Neutrophil (primary cell): ENCODE data around the gene TPCN1.

Experiments
- H3K27ac ChIP-seq: fragments of 200-600 bp; sonication (generic); 2 replicates; pipeline ENCODE4 v1.5.1; 2016; ENCODE audit warnings: mild to moderate bottlenecking, moderate library complexity
- H3K27me3 ChIP-seq: fragments of 200-600 bp; sonication (generic); 2 replicates; pipeline ENCODE4 v1.6.0; 2016; ENCODE audit warnings: mild to moderate bottlenecking
- H3K36me3 ChIP-seq: fragments of 200-600 bp; sonication (generic); 2 replicates; pipeline ENCODE4 v1.5.1; 2017
- H3K4me1 ChIP-seq, 2 experiments: fragments of 200-600 bp in 1 of 2; sonication (generic) in 1 of 2; 1 replicate in 1 of 2; 2 replicates in 1 of 2; pipeline versions ENCODE4 v1.5.1 to v1.6.1; 2013 to 2016; ENCODE audit warnings: low read depth in 1 of 2, low read length in 1 of 2, mild to moderate bottlenecking in 1 of 2, moderate library complexity in 1 of 2; ENCODE audit not compliant: control insufficient read depth in 1 of 2, insufficient read depth in 1 of 2
- H3K4me3 ChIP-seq, 2 experiments: fragments of 200-600 bp in 1 of 2; sonication (generic) in 1 of 2; 1 replicate in 1 of 2; 2 replicates in 1 of 2; pipeline ENCODE4 v1.5.1; 2013 to 2016; ENCODE audit warnings: low read depth in 1 of 2, low read length in 1 of 2, mild to moderate bottlenecking in 1 of 2, moderate library complexity in 1 of 2
- H3K9me3 ChIP-seq: fragments of 200-600 bp; sonication (generic); 2 replicates; pipeline ENCODE4 v1.5.1; 2016
- CTCF ChIP-seq: fragments of 200-600 bp; sonication (generic); IDR thresholded peaks from 2 replicates; pipeline ENCODE4 v1.5.1; 2016; ENCODE audit warnings: antibody characterized with exemption

The TPCN1 gene

GRCh38 chr12:113242560-113242959 lies 21.3 kb downstream of the TPCN1 start:
- Histone ChIP-seq H3K4me1 (peaks cover 0 to 15% of the 10 kb centered on the region in 2 experiments), H3K27ac (no peak overlapping the region), H3K27me3 (no peaks in the 10 kb centered on the region), H3K4me3 (no peak overlapping the region), H3K9me3 (no peaks in the 10 kb centered on the region), H3K36me3 (no peaks in the 10 kb centered on the region)
- no peak for TF ChIP-seq CTCF

- Histone ChIP-seq H3K4me1 (peaks cover 0 to 15% of the 10 kb centered on the region in 2 experiments), H3K27ac (no peak overlapping the region), H3K9me3 (no peaks in the 10 kb centered on the region), H3K27me3 (no peaks in the 10 kb centered on the region), H3K36me3 (no peaks in the 10 kb centered on the region), H3K4me3 (no peak overlapping the region)
- no peak for TF ChIP-seq CTCF
Measured at GRCh38 chr12:113244047-113244460, 22.8 kb downstream of the TPCN1 start.

GRCh38 chr12:113244478-113244958 lies 23.3 kb downstream of the TPCN1 start:
- no peak overlapping the region for H3K27ac ChIP-seq
- H3K4me3 ChIP-seq, result no peak overlapping the region
- peaks cover 0 to 15% of the 10 kb centered on the region in 2 experiments for H3K4me1 ChIP-seq
- H3K9me3 ChIP-seq, result no peaks in the 10 kb centered on the region
- H3K36me3 ChIP-seq, result no peaks in the 10 kb centered on the region
- H3K27me3 ChIP-seq, result no peaks in the 10 kb centered on the region
- no peak for TF ChIP-seq CTCF

GRCh38 chr12:113245695-113246477 lies 24.6 kb downstream of the TPCN1 start:
- Histone ChIP-seq H3K36me3 (no peaks in the 10 kb centered on the region), H3K4me1 (peaks cover 0 to 15% of the 10 kb centered on the region in 2 experiments), H3K27me3 (no peaks in the 10 kb centered on the region), H3K4me3 (no peak overlapping the region), H3K27ac (no peak overlapping the region), H3K9me3 (no peaks in the 10 kb centered on the region)
- TF ChIP-seq CTCF, result no peak

- Histone ChIP-seq H3K27me3 (no peaks in the 10 kb centered on the region), H3K4me1 (peaks cover 0 to 8% of the 10 kb centered on the region in 2 experiments), H3K27ac (no peak overlapping the region), H3K4me3 (no peak overlapping the region), H3K36me3 (no peaks in the 10 kb centered on the region), H3K9me3 (no peaks in the 10 kb centered on the region)
- no peak for TF ChIP-seq CTCF
Measured at GRCh38 chr12:113246478-113247122, 25.3 kb downstream of the TPCN1 start.
